Measurements from ENCODE around the gene CPLANE2. TPM values are rescaled to one million over a fixed set of nuclear protein-coding genes. Genes with fewer than 3 reads are reported as not detected.
"Not testable (repeated sequence)": the region's sequence is repeated elsewhere in the genome, so short reads cannot be mapped to it uniquely, and the experiment has no call there.

The CPLANE2 gene
- total RNA-seq, 1 donor from 2014 or later = 9.7 TPM

DNA sequence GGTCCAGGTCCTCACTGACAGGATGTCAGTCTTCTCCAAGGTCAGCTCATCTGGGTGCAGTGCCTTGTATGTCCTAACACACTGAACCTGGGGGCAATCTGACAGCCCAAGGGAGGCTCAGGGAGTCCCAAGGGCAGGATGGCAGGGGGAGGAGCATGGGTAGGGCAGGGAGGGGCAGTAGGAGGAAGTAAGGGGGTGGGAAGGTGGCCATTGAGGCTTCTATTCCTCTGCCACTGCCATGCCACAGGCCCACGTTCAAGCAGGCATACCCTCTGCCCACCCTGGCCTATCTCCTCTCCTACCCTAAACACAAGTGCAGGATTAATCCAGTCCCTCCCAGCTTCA, 37.9 kb downstream of the CPLANE2 start:
- Histone ChIP-seq H3K9me3 (replicated peaks) (no peaks in the 10 kb centered on the region), H3K4me1 (no peaks in the 10 kb centered on the region), H3K36me3 (peaks cover 5% of the 10 kb centered on the region), H3K4me3 (no peak overlapping the region), H3K27me3 (ENCODE audit: low read depth) (no peaks in the 10 kb centered on the region), H3K27ac (replicated peaks) (no peak overlapping the region)
- no peak for DNase-seq
- intact Hi-C loops (cut with micrococcal nuclease) = no loop called here
- TF ChIP-seq, protein P1, sequence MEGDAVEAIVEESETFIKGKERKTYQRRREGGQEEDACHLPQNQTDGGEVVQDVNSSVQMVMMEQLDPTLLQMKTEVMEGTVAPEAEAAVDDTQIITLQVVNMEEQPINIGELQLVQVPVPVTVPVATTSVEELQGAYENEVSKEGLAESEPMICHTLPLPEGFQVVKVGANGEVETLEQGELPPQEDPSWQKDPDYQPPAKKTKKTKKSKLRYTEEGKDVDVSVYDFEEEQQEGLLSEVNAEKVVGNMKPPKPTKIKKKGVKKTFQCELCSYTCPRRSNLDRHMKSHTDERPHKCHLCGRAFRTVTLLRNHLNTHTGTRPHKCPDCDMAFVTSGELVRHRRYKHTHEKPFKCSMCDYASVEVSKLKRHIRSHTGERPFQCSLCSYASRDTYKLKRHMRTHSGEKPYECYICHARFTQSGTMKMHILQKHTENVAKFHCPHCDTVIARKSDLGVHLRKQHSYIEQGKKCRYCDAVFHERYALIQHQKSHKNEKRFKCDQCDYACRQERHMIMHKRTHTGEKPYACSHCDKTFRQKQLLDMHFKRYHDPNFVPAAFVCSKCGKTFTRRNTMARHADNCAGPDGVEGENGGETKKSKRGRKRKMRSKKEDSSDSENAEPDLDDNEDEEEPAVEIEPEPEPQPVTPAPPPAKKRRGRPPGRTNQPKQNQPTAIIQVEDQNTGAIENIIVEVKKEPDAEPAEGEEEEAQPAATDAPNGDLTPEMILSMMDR (IDR thresholded peaks at IDR 0.05; ENCODE audit: borderline replicate concordance) = no peak

DNA sequence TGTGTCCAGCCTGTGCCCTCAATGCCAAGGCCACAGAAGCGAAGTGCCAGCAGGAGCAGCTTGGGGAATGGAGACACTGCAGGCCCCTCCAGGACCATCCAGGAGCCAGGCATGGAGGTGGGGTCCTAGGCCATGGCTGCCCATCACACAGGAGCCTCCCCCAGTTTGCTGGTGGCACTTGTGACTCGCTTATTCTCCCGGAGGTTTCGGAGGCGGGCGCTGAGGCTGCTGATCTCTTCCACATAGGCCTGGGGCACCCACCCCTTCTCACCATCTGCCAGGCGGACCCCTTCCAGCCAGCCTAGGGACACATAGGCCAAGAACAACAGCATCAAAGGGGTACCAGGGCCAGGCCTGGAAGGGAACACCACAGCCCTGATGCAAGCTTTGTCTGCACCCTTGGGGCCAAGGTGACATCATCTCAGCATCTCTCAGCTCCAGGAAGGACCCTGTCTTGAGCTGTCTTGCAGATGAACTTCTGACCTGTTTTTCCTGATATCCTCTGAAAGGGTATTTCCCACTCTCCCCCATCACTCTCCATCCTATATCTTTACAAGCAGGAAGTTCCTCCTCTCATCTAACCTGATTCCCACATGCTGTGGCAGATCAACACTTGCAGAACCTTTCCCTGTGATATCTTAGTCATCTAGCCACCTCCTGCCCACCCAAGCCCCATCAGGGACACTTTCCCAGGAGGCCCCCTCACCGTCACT, 38.4 kb downstream of the CPLANE2 start:
- TF ChIP-seq, protein P1 (IDR thresholded peaks at IDR 0.05; ENCODE audit: borderline replicate concordance) = no peak
- H3K9me3 ChIP-seq (replicated peaks) = no peaks in the 10 kb centered on the region
- no peak overlapping the region for H3K4me3 ChIP-seq
- no peak overlapping the region for H3K27ac ChIP-seq (replicated peaks)
- H3K36me3 ChIP-seq = peaks cover 5% of the 10 kb centered on the region
- no peaks in the 10 kb centered on the region for H3K4me1 ChIP-seq
- H3K27me3 ChIP-seq (ENCODE audit: low read depth) = no peaks in the 10 kb centered on the region
- no peak for DNase-seq
- intact Hi-C loops (cut with micrococcal nuclease) = no loop called here

DNA sequence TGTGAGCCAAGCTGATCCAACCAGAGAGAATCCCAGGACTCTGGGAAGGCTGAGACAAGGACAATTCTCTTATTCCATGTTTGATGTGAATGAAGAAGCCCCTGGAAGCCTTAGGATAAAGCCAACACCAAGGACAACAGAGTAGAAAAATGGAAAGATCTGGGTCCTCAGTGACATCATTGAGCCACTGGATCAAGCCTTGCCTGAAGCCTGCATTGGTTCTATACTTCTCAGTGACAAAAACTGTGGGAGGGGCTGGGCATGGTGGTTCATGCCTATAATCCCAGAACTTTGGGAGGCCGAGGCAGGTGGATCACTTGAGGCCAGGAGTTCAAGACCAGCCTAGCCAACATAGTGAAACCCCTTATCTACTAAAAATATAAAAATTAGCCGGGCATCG, 40.1 kb downstream of the CPLANE2 start:
- no peaks in the 10 kb centered on the region for H3K9me3 ChIP-seq (replicated peaks)
- intact Hi-C loops (cut with micrococcal nuclease) = no loop called here
- TF ChIP-seq, protein P1 (IDR thresholded peaks at IDR 0.05; ENCODE audit: borderline replicate concordance) = no peak
- H3K27ac ChIP-seq (replicated peaks) = no peak overlapping the region
- H3K36me3 ChIP-seq = peaks cover 5% of the 10 kb centered on the region
- H3K4me1 ChIP-seq = peaks cover 3% of the 10 kb centered on the region
- no peak overlapping the region for H3K4me3 ChIP-seq
- no peak for DNase-seq
- no peaks in the 10 kb centered on the region for H3K27me3 ChIP-seq (ENCODE audit: low read depth)

DNA sequence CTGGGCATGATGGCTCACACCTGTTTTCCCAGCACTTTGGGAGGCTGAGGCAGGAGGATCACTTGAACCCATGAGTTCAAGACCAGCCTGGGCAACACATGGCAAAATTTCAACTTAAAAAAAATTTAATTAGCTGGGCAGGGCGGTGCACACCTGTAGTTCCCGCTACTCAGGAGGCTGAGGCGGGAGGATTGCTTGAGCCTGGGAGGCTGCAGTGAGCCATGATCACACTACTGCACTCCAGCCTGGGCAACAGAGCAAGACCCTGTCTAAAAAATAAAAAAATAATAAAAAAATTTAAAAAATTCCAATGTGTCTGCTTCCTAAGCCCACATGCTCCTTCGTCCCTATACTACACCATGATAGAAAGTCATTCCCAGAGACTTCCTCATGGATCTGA, 40.8 kb downstream of the CPLANE2 start:
- H3K36me3 ChIP-seq; H3K27ac ChIP-seq (replicated peaks); H3K9me3 ChIP-seq (replicated peaks); DNase-seq; intact Hi-C loops (cut with micrococcal nuclease); H3K4me3 ChIP-seq; H3K27me3 ChIP-seq (ENCODE audit: low read depth): not testable (repeated sequence)
- H3K4me1 ChIP-seq = peaks cover 11% of the 10 kb centered on the region

DNA sequence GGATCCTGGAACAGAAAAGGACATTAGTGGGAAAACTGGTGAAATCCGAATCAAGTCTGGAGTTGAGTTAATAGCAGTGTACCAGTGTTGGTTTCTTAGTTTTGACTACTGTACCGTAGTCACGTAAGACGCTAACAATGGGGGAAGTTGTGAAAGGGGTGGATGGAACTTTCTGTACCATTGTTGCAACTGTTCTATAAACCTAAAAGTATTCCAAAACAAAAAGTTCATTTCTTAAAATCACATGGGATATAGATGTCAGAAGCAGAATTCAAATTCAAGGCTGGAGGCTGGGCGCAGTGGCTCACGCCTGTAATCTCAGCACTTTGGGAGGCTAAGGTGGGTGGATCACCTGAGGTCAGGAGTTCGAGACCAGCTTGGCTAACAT, 41.5 kb downstream of the CPLANE2 start:
- H3K36me3 ChIP-seq = no peaks in the 10 kb centered on the region
- no peaks in the 10 kb centered on the region for H3K27me3 ChIP-seq (ENCODE audit: low read depth)
- no peak overlapping the region for H3K27ac ChIP-seq (replicated peaks)
- H3K4me1 ChIP-seq = peaks cover 12% of the 10 kb centered on the region
- DNase-seq = no peak
- intact Hi-C loops (cut with micrococcal nuclease) = no loop called here
- H3K4me3 ChIP-seq = no peak overlapping the region
- TF ChIP-seq, protein P1 (IDR thresholded peaks at IDR 0.05; ENCODE audit: borderline replicate concordance) = no peak
- no peaks in the 10 kb centered on the region for H3K9me3 ChIP-seq (replicated peaks)

DNA sequence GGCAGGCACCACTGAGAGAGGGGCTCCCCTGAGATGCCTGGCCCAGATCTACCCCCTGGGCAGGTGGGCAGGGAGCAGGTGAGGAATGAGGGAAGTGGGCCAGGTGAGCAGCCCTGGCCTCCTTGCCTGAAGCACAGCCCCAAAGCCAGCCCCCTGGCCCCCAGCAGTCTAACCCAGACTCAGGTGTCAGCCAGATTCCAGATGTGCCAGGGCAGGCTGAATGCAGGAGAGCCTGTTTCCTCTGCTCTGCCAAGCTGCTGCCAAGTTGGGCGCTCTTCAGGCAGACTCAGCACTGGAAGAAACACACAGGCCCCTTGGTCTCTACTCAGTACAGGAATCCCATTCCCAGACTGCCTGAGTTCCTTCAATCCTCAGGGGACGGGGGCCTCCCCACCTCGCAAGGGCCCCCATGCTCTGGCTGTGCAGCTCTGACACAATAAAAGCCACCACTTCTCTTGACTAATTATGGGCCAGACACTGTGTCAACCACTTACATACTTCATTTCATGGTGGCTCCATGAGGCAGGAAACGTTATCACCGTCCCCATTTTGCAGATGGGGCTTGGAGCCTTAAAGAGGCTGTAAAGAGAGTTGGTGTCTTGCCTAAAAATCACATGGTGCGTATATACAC, 45.0 kb downstream of the CPLANE2 start:
- Histone ChIP-seq H3K27ac (replicated peaks) (no peak overlapping the region), H3K27me3 (ENCODE audit: low read depth) (no peaks in the 10 kb centered on the region), H3K9me3 (replicated peaks) (no peaks in the 10 kb centered on the region), H3K4me1 (peaks cover 40% of the 10 kb centered on the region), H3K4me3 (no peak overlapping the region), H3K36me3 (no peaks in the 10 kb centered on the region)
- no peak for DNase-seq
- intact Hi-C loops (cut with micrococcal nuclease) = no loop called here
- TF ChIP-seq, protein P1 (IDR thresholded peaks at IDR 0.05; ENCODE audit: borderline replicate concordance) = no peak
